Hindlimb muscle (tissue), 1 donor: Measurements from ENCODE around the gene HHATL. TPM values are rescaled to one million over a fixed set of nuclear protein-coding genes. Genes with fewer than 3 reads are reported as not detected.

ENCODE experiments used
- DNase-seq: peaks from one replicate; pipeline ENCODE4 v3.0.0-alpha.2; 2013
- polyA plus RNA-seq: library from polyadenylated mRNA; unstranded; fragments of 120-200 nt; gene quantifications from one replicate; pipeline ENCODE4 v1.2.1, GENCODE V29; 2013; ENCODE audit not compliant: insufficient read length

HHATL gene
- polyA plus RNA-seq, 1 donor = 70.3 TPM

DNA sequence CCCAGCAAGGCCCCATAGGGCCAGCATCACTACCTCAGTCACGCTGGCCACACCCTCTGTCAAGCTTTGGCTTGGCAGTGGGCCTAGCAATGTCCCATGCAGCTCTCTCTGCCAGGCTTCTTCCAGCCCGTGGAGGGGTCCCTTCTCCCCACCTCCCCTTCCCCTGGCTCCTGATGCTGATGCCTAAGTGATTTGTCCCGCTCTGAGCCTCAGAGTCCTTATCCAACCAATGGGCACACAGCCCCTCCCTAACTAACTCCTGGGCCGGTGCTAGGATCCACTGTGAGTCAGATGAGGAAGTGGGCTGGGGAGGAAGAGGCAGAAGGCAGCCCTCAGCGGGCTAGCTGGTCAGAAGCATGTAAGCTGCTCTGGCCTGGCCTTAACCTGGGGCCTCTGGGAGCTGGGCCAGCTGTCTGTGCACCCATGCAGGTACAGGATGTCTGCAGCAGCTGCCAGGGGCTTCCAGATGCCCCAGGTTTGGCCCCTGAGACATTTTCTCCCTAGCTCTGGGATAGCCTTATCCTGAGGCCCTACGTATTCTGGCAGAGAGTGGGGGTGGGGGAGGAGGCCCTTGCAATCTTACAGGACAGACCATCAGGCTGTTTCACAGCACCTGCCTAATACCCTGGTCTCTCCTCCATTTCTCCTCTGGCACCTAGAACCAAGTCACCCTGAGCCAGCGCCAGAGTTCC, 49.8 kb downstream of the HHATL start:
- no peak for DNase-seq

DNA sequence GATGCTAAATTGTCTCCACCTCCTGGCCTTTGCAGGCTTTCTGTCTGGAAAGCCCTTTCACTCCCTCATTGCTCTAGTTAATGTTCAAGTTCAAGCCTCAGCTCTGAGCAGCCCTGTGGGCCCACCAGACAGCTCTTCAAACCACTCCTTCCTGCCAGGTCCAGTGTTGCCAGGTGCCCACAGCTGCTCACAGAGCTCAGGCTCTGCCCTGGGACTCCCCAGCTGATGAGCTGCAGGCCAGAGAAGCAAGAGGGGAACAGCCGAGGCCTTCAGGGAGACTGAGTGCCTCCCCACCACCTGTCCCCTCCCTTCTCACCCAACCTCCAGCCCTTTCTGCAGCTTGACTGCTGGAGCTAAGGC, 50.4 kb downstream of the HHATL start:
- DNase-seq = no peak

DNA sequence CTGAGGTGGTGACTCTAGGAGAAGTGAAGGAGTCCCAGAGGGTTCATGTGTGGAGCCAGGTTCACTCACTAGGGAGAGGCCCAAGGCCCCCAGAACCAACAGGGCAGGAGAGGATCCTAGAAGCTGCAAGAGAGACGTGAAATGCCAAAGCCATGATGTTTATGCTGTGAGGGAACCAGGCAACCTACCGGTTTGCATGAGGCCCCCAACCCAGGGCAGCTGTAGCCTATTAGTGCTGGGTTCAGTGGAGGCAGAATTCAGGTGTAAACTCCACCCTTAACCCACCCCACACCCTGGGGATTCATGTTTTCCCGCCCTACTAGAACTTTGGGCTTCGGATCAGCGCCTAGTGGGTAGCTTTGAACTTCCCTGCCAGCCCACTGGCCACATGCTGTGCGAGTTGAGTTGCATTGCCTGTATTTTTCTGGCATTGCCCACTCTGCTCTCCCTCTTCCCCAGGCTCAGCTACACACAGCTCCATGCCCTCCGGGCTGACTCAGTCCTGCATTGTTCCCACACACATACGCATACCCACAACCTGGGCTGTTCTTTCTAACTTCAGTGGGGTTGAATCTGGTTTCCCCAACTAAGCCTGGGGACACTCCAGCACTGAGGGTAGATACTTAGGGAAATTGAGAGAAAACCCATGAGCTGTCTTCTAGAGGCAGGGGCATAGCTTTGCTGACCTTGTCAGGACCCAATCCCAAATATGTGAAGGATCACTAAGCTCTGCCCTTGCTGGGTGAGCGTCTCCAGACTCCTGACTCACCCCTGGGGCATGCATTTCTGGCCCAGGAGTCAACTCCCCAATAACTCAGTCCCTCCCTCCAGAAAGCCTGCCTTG, 51.1 kb downstream of the HHATL start:
- no peak for DNase-seq

DNA sequence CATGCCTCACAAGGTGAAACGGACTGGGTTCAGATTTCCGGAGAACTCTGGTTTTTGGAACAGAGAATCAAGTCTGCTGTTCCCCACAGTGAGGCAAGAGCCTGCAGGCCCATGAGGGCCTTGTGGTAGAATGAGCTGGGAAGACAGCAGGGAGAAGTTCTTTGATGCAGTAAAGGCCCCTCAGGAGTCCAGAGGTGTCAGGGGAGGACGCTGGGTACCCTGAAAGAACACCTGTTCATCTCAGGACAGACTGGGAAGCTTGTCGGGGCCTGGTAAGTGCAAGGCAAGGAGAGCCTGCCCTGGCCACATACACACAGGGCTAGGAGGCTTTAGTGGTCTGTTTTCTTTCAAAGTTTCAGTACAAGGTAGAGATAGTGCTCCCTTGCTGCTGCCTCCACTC, 52.8 kb downstream of the HHATL start:
- no peak for DNase-seq

DNA sequence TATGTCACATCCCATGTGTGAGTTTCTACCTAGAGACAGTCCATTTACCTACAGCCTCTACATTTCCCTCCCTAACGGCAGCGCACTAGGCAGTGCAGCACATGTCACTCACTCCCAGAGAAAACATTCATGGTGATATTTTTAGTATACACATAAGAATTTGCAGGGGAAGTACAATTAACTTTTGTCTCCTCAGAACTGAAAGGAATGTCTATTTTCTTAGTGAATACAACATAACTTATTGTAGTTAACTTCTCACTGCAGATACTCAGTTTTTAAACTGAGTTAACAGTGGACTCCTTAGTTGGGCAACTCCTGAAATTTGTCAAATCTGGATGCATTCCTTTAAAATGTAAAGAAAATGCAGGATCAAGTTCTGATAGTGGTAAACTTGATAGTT, 53.6 kb downstream of the HHATL start:
- DNase-seq = no peak

DNA sequence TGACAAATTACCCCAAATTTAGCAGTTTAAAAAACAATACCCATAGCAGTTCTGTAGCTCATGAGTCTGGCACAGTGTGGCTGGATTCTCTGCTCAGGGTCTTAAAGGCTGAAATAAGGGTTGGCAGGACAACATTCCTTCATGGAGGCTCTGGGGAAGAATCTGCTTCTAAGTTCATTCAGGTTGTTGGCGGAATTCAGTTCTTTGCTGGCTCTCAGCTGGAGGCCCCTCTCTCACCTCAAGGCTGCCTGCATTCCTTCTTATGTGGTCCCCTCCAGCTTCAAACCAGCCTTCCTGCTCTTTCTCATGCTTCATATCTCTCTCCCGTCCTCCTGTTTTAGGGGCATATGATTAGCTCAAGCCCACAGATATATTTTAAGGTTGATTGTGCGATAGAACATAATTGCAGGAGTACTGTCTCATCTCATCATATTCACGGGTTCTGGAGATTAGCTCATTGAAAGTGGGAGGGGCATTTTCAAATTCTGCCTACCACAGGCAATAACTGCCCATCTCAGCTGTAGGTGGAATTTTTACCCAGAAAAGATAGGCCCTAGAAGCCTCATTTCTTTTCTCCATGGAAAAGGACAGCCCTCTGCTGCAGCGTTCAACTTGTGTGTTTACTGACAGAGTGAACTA, 54.7 kb downstream of the HHATL start:
- DNase-seq = no peak

Other genes starting within 250 kb of the HHATL start
- gene VIPR1, start 200.2 kb downstream of the HHATL start, polyA plus RNA-seq = 2.8 TPM
- gene SEC22C, start 120.8 kb downstream of the HHATL start, polyA plus RNA-seq = 18.9 TPM
- 10.6 TPM for gene SS18L2, start 111.9 kb downstream of the HHATL start, polyA plus RNA-seq
- 80.3 TPM for gene NKTR, start 102.1 kb downstream of the HHATL start, polyA plus RNA-seq
- gene ZBTB47, start 49.1 kb downstream of the HHATL start, polyA plus RNA-seq = 37.8 TPM
- 206 TPM for gene KLHL40, start 17.3 kb downstream of the HHATL start, polyA plus RNA-seq
- not detected for gene CCDC13, start 70.5 kb upstream of the HHATL start, polyA plus RNA-seq
- 63.7 TPM for gene HIGD1A, start 101.7 kb upstream of the HHATL start, polyA plus RNA-seq
- 0.49 TPM for gene ACKR2, start 106.6 kb upstream of the HHATL start, polyA plus RNA-seq
- gene CYP8B1, start 173.1 kb upstream of the HHATL start, polyA plus RNA-seq = 0.05 TPM
- gene ZNF662, start 203.3 kb upstream of the HHATL start, polyA plus RNA-seq = 15.8 TPM